Fibroblast of skin of scalp (primary cell): ENCODE results near the gene UNC93A.
"Not testable (repeated sequence)": the region's sequence is repeated elsewhere in the genome, so short reads cannot be mapped to it uniquely, and the experiment has no call there.

Source experiments
- DNase-seq: peaks from one replicate; pipeline ENCODE4 v3.0.0-alpha.2; 2013

UNC93A gene

DNA sequence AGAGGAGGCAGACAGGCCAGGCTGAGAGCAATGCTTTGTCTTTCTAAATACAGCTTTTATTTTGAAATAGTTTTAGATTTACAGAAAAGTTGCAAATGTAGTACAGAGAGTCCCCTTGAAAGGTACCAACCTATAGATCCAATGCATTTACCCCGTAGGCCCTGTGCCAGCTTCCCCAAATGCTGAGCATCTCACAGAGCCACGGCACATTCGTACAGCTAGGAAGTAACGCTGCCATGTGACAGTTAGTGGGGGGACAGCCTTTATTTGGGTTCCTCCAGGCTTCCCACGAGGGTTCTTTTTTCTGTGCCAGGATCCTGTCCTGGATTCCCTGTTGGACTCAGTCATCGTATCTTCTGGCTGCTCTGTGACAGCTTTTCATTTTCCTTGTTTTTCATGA is 20.6 kb downstream of the UNC93A start:
- not testable (repeated sequence) for DNase-seq

GRCh38 chr6:167314180-167314821 is 23.2 kb downstream of the UNC93A start:
- no peak for DNase-seq

- DNase-seq = no peak
Measured at GRCh38 chr6:167317172-167317571, 26.1 kb downstream of the UNC93A start.

GRCh38 chr6:167318354-167318753 is 27.2 kb downstream of the UNC93A start:
- DNase-seq = not testable (repeated sequence)

GRCh38 chr6:167318856-167319255 is 27.7 kb downstream of the UNC93A start:
- DNase-seq = not testable (repeated sequence)

- DNase-seq = not testable (repeated sequence)
Measured at GRCh38 chr6:167319856-167320753, 29.0 kb downstream of the UNC93A start.

GRCh38 chr6:167320754-167321056 is 29.6 kb downstream of the UNC93A start:
- DNase-seq = not testable (repeated sequence)

GRCh38 chr6:167321185-167321584 is 30.1 kb downstream of the UNC93A start:
- not testable (repeated sequence) for DNase-seq

GRCh38 chr6:167323111-167323510 is 32.0 kb downstream of the UNC93A start:
- no peak for DNase-seq

DNA sequence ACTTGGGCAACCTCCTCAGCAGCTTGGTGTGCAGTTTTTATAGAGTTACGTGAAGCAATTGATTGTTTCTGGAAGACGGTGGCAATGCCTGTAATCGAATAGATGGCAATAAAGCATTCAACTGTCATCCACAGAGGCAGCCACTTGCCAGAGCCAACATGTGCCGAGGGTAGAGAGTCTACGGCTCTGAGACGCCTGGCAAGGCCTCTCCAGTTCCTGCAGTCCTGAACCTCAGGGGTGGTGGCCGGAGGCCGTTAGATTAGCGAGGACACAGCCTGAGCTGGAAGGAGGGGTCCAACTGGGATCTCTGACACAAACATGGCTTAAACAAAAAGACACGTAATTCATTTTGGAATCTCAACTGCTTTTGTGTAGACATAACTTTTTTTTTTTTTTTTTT is 33.0 kb downstream of the UNC93A start:
- no peak for DNase-seq

DNA sequence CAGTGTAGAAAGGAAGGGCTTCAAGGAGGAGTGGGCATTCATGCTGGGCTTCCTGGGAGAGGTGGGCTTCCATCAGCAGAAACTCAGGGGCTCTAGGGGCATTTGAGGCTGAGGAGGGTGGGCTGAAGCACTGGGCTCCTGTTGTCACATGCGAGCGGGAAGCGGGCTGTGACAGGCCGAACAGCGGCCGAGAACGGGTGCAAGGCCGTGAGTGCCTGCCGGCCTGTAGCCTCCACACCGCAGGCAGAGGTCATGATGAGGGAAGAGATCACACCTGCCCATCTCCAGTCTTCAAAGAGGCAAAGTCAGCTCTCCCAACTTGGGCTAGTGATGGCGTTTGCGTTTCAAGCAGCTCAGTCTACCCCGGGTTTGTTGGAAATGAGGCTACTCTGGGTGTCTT is 34.7 kb downstream of the UNC93A start:
- no peak for DNase-seq

DNA sequence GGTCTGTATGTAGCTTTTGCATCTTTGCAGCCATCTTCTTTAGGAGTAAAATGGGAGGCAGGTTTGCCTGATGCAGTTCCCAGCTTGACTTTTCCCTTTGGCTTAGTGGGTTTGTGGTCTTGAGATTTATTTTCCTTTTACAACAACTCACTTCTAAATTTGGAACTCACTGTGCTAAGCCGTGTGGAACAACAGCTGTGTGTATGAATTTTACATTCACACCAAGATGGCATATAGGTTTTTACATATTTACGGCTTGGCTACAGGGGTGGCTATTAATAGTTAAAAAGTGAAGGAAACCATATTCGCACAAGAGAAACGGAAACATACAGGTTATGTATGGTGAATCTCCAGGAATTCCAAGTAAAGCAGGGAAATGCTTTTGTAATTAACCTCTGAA is 36.3 kb downstream of the UNC93A start:
- no peak for DNase-seq

DNA sequence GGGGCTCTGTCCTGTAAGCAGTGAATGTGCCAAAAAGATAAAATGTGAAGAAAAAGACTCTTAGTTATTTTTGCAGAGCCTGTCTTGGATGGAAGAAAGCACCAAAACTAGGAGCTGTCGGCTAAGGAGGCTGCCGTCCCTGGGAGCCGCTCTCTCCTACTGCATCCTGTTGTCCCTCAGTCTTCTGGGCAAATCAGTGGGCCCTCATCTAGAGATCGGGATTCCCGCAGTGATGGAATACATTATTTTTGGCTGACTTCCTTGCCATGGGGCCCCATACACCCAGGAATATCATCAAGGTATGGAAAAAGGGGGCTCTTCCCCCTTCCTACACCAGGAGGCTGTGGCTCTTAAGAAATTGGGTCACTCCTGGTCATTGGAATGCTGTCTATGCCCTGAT is 37.0 kb downstream of the UNC93A start:
- DNase-seq = no peak

GRCh38 chr6:167329014-167329413 is 37.9 kb downstream of the UNC93A start:
- DNase-seq = no peak

DNA sequence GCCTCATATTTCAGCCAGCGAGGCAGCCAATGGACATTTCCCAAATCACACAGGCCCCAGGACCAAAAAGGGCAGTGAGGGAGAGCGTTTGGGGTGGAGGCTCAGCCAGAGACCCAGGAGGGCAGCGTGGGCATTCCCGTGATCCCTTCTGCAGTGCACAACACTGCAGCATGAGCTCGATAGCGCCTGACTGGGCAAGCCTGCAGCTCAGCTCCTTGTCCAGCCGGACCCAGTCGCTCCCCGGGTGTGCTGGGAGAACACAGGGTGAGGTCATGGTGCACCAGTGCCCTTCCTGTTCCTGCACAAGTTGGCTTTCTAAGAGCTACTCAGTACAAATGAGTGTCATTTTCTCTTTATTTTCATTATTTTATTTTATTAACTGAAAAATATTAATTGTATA is 39.6 kb downstream of the UNC93A start:
- no peak for DNase-seq

- DNase-seq = no peak
Measured at GRCh38 chr6:167331565-167331964, 40.5 kb downstream of the UNC93A start.

DNA sequence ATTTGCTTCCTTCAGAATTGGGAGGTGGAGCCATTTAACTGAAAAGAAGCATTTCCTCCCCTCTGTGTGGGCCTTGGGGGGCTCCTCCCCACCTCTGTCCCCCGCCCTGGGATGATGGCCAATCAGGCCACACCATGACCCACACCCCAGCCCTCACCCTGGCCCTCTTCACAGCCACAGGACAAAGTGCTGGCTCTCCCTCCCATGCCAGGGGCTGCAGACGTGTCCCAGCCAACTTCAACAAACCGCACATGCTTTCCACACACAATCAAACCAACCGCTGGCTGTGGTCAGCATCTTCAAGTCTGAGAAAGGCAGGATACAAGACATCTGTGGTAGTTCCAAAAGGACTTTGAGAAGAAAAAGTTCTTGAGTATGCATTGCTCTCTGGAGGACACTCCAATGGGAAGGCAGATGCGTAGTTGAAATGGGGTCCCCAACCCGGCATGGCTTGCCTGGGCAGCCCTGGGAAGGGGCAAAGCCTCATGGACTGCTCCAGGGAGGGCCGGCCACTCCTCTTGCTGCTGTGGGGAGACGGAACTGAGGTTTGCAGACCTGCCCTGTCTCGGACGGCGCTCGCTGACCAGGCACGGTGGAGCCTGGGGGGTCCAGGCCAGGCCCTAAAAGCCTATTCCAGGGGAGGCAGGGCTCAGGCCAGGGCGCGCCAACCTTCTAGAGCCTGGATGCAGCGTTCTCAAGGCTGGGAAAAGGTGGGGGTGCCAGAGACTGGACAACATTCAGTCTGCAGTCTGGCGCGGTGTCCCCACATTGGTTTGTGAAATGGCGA is 45.9 kb downstream of the UNC93A start:
- DNase-seq = peak; percentile 6

GRCh38 chr6:167337675-167338449 is 46.7 kb downstream of the UNC93A start:
- DNase-seq = no peak

- no peak for DNase-seq
Measured at GRCh38 chr6:167338541-167339117, 47.5 kb downstream of the UNC93A start.

DNA sequence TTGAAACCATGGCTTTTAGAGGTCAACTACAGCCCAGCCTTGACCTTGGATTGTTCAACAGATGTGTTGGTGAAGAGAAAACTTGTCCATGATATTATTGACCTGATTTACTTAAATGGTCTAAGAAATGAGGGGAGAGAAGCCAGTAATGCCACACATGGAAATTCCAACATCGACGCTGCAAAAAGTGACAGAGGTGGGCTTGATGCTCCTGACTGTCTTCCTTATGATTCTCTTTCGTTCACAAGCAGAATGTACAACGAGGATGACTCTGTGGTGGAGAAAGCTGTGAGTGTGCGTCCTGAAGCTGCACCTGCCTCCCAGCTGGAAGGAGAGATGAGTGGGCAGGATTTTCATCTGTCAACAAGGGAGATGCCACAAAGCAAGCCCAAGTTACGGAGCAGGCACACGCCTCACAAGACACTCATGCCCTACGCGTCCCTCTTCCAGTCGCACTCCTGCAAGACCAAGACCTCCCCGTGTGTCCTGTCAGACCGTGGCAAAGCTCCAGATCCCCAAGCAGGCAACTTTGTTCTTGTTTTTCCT is 50.0 kb downstream of the UNC93A start:
- no peak for DNase-seq
